Common myeloid progenitor, CD34-positive (primary cell): ENCODE data around the gene ZSCAN12. TPM values are rescaled to one million over a fixed set of nuclear protein-coding genes. Genes with fewer than 3 reads are reported as not detected.
"Not testable (repeated sequence)": the region's sequence is repeated elsewhere in the genome, so short reads cannot be mapped to it uniquely, and the experiment has no call there.

ENCODE experiments used
- CTCF ChIA-PET: fragments of 350-600 bp; sonication (Branson Sonifier 250); formaldehyde crosslinking; loops from one replicate; lab custom pipeline; 2021; ENCODE audit warnings: antibody characterized with exemption; lab: Charles Lee
- POLR2A ChIA-PET: fragments of 350-600 bp; sonication (Branson Sonifier 250); formaldehyde crosslinking; loops from one replicate; lab custom pipeline; 2021; ENCODE audit warnings: antibody characterized with exemption; lab: Charles Lee
- DNase-seq, 3 donors: peaks; one replicate each; pipeline versions ENCODE4 v3.0.0 to v3.0.0-alpha.2; 2013
- H3K27ac ChIP-seq, 2 experiments: 1 replicate in 1 of 2; 2 replicates in 1 of 2; pipeline ENCODE4 v1.7.0; 2013; ENCODE audit warnings: inconsistent platforms in 2 of 2, low read length in 2 of 2, mild to moderate bottlenecking in 2 of 2, low read depth in 1 of 2, moderate library complexity in 1 of 2; ENCODE audit not compliant: severe bottlenecking in 2 of 2, insufficient read depth in 1 of 2, poor library complexity in 1 of 2
- H3K27me3 ChIP-seq, 5 experiments: replicated peaks in 2 of 5; 1 replicate in 3 of 5; 2 replicates in 2 of 5; pipeline versions ENCODE4 v1.6.1 to v1.7.0; 2013; ENCODE audit warnings: low read length in 4 of 5, mild to moderate bottlenecking in 2 of 5, moderate library complexity in 2 of 5, inconsistent platforms in 1 of 5; ENCODE audit not compliant: insufficient read depth in 5 of 5, control insufficient read depth in 4 of 5
- H3K36me3 ChIP-seq, 4 experiments: 1 replicate in 2 of 4; 2 replicates in 2 of 4; pipeline versions ENCODE4 v1.6.1 to v1.7.0; 2013; ENCODE audit warnings: low read length in 3 of 4, control low read depth in 1 of 4, mild to moderate bottlenecking in 1 of 4; ENCODE audit not compliant: control insufficient read depth in 4 of 4, insufficient read depth in 4 of 4
- H3K4me1 ChIP-seq, 4 experiments: 1 replicate in 3 of 4; 2 replicates in 1 of 4; pipeline versions ENCODE4 v1.6.1 to v1.7.1; 2013; ENCODE audit warnings: low read length in 3 of 4, mild to moderate bottlenecking in 3 of 4, control low read depth in 1 of 4, inconsistent platforms in 1 of 4, moderate library complexity in 1 of 4; ENCODE audit not compliant: control insufficient read depth in 4 of 4, insufficient read depth in 4 of 4; ENCODE audit errors: control extremely low read depth in 1 of 4
- H3K4me3 ChIP-seq, 7 experiments: 1 replicate in 4 of 7; 2 replicates in 3 of 7; pipeline versions ENCODE4 v1.5.1 to v1.7.0; 2013; ENCODE audit warnings: mild to moderate bottlenecking in 7 of 7, low read length in 6 of 7, moderate library complexity in 6 of 7, inconsistent platforms in 2 of 7, low read depth in 2 of 7, control low read depth in 1 of 7; ENCODE audit not compliant: insufficient read depth in 4 of 7, control insufficient read depth in 1 of 7; ENCODE audit errors: extremely low read depth in 1 of 7
- H3K9me3 ChIP-seq, 5 experiments: 1 replicate in 4 of 5; 2 replicates in 1 of 5; pipeline versions ENCODE4 v1.6.1 to v1.7.1; 2013; ENCODE audit warnings: low read length in 4 of 5, mild to moderate bottlenecking in 2 of 5, inconsistent platforms in 1 of 5, low read depth in 1 of 5, moderate library complexity in 1 of 5; ENCODE audit not compliant: control insufficient read depth in 4 of 5, insufficient read depth in 2 of 5; ENCODE audit errors: control extremely low read depth in 1 of 5
- WGBS: methylation state at CpG from one replicate; pipeline ENCODE4 v1.1.5; 2013; ENCODE audit not compliant: insufficient coverage; 5-methylcytosine and 5-hydroxymethylcytosine counted together
- polyA plus RNA-seq: library from polyadenylated mRNA; unstranded; fragments of 120-200 nt; gene quantifications from one replicate; pipeline ENCODE4 v1.2.1, GENCODE V29; 2013

Gene ZSCAN12
- 8.3 TPM for polyA plus RNA-seq

GRCh38 chr6:28399350-28400121, at the start of gene ZSCAN12:
Gene ZSCAN12 (minus strand): TSS chr6:28399747. CDS start chr6:28398405, 1,342 bp downstream.
- WGBS, result 0% methylated on average over 38 of the region's 49 CpGs
- peak within 1 kb of the TSS; percentile 70 to 90 for H3K27ac ChIP-seq
- peak within 1 kb of the TSS; percentile 86 to 99 (median 93) for H3K4me3 ChIP-seq
- POLR2A ChIA-PET, result interaction anchor here (0.9 to 1.0 kb wide), 2 partner anchors 16 to 63 kb away, joined by 3 to 6 read pairs; no protein-coding TSS in a partner anchor
- no peaks in the 10 kb centered on the region for H3K9me3 ChIP-seq
- CTCF ChIA-PET, result interaction anchor here (1.3 kb wide), 1 partner anchor 16 kb away, joined by 7 read pairs; no protein-coding TSS in a partner anchor
- peaks cover 0 to 23% (median 11%) of the 10 kb centered on the region in 4 experiments for H3K36me3 ChIP-seq
- H3K27me3 ChIP-seq, result peaks cover 0 to 17% (median 5%) of the 10 kb centered on the region in 5 experiments
- H3K4me1 ChIP-seq, result peaks cover 4 to 18% (median 9%) of the 10 kb centered on the region in 4 experiments
- DNase-seq, result peak; percentile 92 to 95 (median 95)

GRCh38 chr6:28449056-28449455, 49.5 kb upstream of the ZSCAN12 start:
- no peak for DNase-seq
- CTCF ChIA-PET, result interaction anchor here (0.7 kb wide), 1 partner anchor 31 kb away, joined by 3 read pairs; no protein-coding TSS in a partner anchor
- Histone ChIP-seq H3K4me1 (peaks cover 0 to 7% (median 6%) of the 10 kb centered on the region in 4 experiments), H3K27me3 (peaks cover 13 to 59% (median 16%) of the 10 kb centered on the region in 5 experiments), H3K9me3 (peaks cover 0 to 15% (median 0%) of the 10 kb centered on the region in 5 experiments), H3K36me3 (no peaks in the 10 kb centered on the region), H3K27ac (no peak overlapping the region), H3K4me3 (no peak overlapping the region)
- no CpG with 5 or more reads among the region's 1 CpG for WGBS
- POLR2A ChIA-PET, result no interaction called here

- DNase-seq, POLR2A ChIA-PET, H3K36me3 ChIP-seq, H3K27ac ChIP-seq: not testable (repeated sequence)
- Histone ChIP-seq H3K4me3 (peak overlapping the region in 4 of 7 experiments; percentile 50 to 75 (median 66)), H3K27me3 (peaks cover 12 to 50% (median 16%) of the 10 kb centered on the region in 5 experiments), H3K4me1 (peaks cover 0 to 14% (median 7%) of the 10 kb centered on the region in 4 experiments), H3K9me3 (peaks cover 0 to 16% (median 2%) of the 10 kb centered on the region in 5 experiments)
- CTCF ChIA-PET, result interaction anchor here (1.2 kb wide), 1 partner anchor 28 kb away, joined by 3 read pairs; no protein-coding TSS in a partner anchor
These were observed 48.0 kb upstream of the ZSCAN12 start for GRCh38 chr6:28447512-28447906.

- ChIA-PET CTCF (interaction anchor here (1.2 kb wide), 1 partner anchor 27 kb away, joined by 3 read pairs; no protein-coding TSS in a partner anchor), POLR2A (no interaction called here)
- WGBS, result 3% methylated on average over 25 of the region's 36 CpGs
- Histone ChIP-seq H3K9me3 (peaks cover 0 to 16% (median 2%) of the 10 kb centered on the region in 5 experiments), H3K4me3 (peak overlapping the region; percentile 19 to 75 (median 50)), H3K36me3 (no peaks in the 10 kb centered on the region), H3K4me1 (peaks cover 0 to 15% (median 8%) of the 10 kb centered on the region in 4 experiments), H3K27ac (no peak overlapping the region), H3K27me3 (peaks cover 12 to 48% (median 13%) of the 10 kb centered on the region in 5 experiments)
- peak in 2 of 3 donors; percentile 9 to 36 for DNase-seq
These were observed 47.4 kb upstream of the ZSCAN12 start for GRCh38 chr6:28446818-28447511.

- H3K36me3 ChIP-seq, H3K27ac ChIP-seq, POLR2A ChIA-PET, H3K4me3 ChIP-seq, CTCF ChIA-PET: not testable (repeated sequence)
- Histone ChIP-seq H3K9me3 (peaks cover 0 to 16% (median 2%) of the 10 kb centered on the region in 5 experiments), H3K27me3 (peaks cover 10 to 43% (median 12%) of the 10 kb centered on the region in 5 experiments), H3K4me1 (peaks cover 0 to 15% (median 8%) of the 10 kb centered on the region in 4 experiments)
- peak in 2 of 3 donors; percentile 37 to 57 for DNase-seq
- 93% methylated on average over 3 of the region's 3 CpGs for WGBS
These were observed 45.2 kb upstream of the ZSCAN12 start for GRCh38 chr6:28444759-28445158.

- WGBS, result 0% methylated on average over 30 of the region's 32 CpGs
- peak; percentile 92 to 93 (median 93) for DNase-seq
- H3K36me3 ChIP-seq, result no peaks in the 10 kb centered on the region
- POLR2A ChIA-PET, result interaction anchor here (0.5 kb wide), 1 partner anchor 1829 kb away, joined by 3 read pairs; no protein-coding TSS in a partner anchor
- CTCF ChIA-PET, result interaction anchor here (1.5 kb wide), 1 partner anchor 62 kb away, joined by 3 read pairs; no protein-coding TSS in a partner anchor
- H3K27me3 ChIP-seq, result peaks cover 10 to 34% (median 12%) of the 10 kb centered on the region in 5 experiments
- peaks cover 0 to 15% (median 8%) of the 10 kb centered on the region in 4 experiments for H3K4me1 ChIP-seq
- H3K27ac ChIP-seq, result peak within 1 kb of the TSS; percentile 34 to 50
- peak within 1 kb of the TSS; percentile 45 to 92 (median 74) for H3K4me3 ChIP-seq
- H3K9me3 ChIP-seq, result peaks cover 0 to 16% (median 2%) of the 10 kb centered on the region in 5 experiments
These were observed 43.7 kb upstream of the ZSCAN12 start, which contains the start of gene ZSCAN23 for GRCh38 chr6:28443112-28443773. Gene ZSCAN23 (minus strand): TSS chr6:28443491. CDS start chr6:28436266, 7,225 bp downstream.
